GM10266 (cell line): ENCODE data around the gene S1PR1.
"Not testable (repeated sequence)": the region's sequence is repeated elsewhere in the genome, so short reads cannot be mapped to it uniquely, and the experiment has no call there.

Source experiments
- DNase-seq: peaks from one replicate; pipeline ENCODE4 v3.0.0; 2012; ENCODE audit errors: extremely low spot score
- TF ChIP-seq, protein P1 (sequence below): IDR thresholded peaks from 2 replicates; pipeline ENCODE4 v1.5.1; 2012; ENCODE audit warnings: mild to moderate bottlenecking, low read depth; ENCODE audit not compliant: control insufficient read depth, insufficient read depth; ENCODE audit errors: missing control alignments

S1PR1 gene

GRCh38 chr1:101196668-101197067 lies 40.2 kb upstream of the S1PR1 start:
- TF ChIP-seq, protein P1, sequence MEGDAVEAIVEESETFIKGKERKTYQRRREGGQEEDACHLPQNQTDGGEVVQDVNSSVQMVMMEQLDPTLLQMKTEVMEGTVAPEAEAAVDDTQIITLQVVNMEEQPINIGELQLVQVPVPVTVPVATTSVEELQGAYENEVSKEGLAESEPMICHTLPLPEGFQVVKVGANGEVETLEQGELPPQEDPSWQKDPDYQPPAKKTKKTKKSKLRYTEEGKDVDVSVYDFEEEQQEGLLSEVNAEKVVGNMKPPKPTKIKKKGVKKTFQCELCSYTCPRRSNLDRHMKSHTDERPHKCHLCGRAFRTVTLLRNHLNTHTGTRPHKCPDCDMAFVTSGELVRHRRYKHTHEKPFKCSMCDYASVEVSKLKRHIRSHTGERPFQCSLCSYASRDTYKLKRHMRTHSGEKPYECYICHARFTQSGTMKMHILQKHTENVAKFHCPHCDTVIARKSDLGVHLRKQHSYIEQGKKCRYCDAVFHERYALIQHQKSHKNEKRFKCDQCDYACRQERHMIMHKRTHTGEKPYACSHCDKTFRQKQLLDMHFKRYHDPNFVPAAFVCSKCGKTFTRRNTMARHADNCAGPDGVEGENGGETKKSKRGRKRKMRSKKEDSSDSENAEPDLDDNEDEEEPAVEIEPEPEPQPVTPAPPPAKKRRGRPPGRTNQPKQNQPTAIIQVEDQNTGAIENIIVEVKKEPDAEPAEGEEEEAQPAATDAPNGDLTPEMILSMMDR = no peak
- no peak for DNase-seq

DNA sequence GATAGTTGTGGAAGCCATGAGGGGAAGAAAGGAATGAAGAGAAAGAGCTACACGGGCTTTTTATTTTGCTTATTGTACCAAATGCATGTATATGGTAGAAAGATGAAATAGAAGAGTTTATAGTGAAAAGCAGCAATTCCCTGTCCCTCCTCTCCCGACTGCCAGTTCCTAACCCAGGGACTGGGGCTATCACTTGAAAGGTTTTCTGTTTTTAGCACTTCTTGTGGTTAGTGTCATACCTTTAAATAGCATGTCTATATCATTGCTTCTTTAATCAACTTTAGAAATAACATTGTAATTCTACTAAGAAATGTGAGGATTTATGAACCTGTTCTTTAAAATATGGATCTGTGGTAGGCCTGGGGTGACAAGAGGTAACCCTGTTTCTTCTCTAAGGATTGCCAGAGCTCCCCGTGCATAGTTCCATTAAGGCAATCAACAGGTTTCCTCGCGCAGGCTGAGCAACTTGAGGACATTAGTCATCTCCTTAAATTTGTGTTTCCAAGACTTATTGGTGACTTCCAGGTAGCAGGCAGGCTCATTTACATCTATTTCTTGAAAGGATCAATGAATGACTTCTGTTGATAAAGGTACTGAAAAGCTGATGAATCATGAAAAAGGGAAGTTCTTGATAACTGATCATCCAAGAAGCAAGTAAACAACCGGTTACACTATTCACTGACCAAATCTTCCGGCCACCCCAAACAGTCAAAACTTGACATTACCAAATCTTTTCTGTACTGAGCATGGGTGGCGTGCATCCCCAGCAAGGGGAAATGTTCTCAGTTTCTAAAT lies 37.8 kb upstream of the S1PR1 start:
- TF ChIP-seq, protein P1 = no peak
- DNase-seq = peak; percentile 75

- TF ChIP-seq, protein P1 = no peak
- DNase-seq = no peak
Measured at GRCh38 chr1:101199637-101199982, 37.2 kb upstream of the S1PR1 start.

GRCh38 chr1:101200513-101200912 lies 36.3 kb upstream of the S1PR1 start:
- TF ChIP-seq, protein P1 = no peak
- DNase-seq = no peak

- TF ChIP-seq, protein P1 = no peak
- no peak for DNase-seq
Measured at GRCh38 chr1:101203820-101204540, 32.8 kb upstream of the S1PR1 start.

GRCh38 chr1:101205457-101205856 lies 31.4 kb upstream of the S1PR1 start:
- DNase-seq = no peak
- TF ChIP-seq, protein P1 = no peak

DNA sequence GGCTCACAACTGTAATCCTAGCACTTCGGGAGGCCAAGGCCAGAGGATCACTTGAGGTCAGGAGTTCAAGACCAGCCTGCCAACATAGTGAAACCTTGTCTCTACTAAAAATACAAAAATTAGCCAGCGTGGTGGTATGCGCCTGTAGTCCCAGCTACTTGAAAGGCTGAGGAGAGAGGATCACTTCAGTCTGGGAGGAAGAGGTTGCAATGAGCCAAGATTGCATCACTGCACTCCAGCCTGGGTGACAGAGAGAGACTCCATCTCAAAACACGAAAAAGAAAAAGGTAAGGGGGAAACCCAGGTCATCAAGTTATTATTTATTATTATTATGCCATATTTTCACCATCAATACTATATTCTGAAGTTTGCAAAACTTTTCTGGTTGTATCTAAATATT lies 30.7 kb upstream of the S1PR1 start:
- DNase-seq = not testable (repeated sequence)

GRCh38 chr1:101207271-101207670 lies 29.5 kb upstream of the S1PR1 start:
- not testable (repeated sequence) for DNase-seq
